T-cell (primary cell): ENCODE measurements around the gene POU1F1. TPM values are rescaled to one million over a fixed set of nuclear protein-coding genes. Genes with fewer than 3 reads are reported as not detected.
"Not testable (repeated sequence)": the region's sequence is repeated elsewhere in the genome, so short reads cannot be mapped to it uniquely, and the experiment has no call there.

Experiments used
- ATAC-seq, 4 experiments: fragments of 200-7000 bp in 3 of 4; fragments of 150-1000 bp in 1 of 4; cut with Tn5 transposase; replicated peaks in 1 of 4; 1 replicate in 3 of 4; 2 replicates in 1 of 4; pipeline ENCODE4 v1.10.0; 2021; ENCODE audit warnings: moderate library complexity in 3 of 4, mild to moderate bottlenecking in 2 of 4, moderate number of reproducible peaks in 1 of 4
- CTCF ChIA-PET, 2 donors: fragments of 300-600 bp; sonication (Branson Sonifier 250); formaldehyde crosslinking; loops; one replicate each; lab custom pipeline; 2022; ENCODE audit warnings: antibody characterized with exemption in 2 of 2; lab: Charles Lee
- POLR2A ChIA-PET, 2 donors: fragments of 300-600 bp; sonication (Branson Sonifier 250); formaldehyde crosslinking; loops; one replicate each; lab custom pipeline; 2022; ENCODE audit warnings: antibody characterized with exemption in 2 of 2; lab: Charles Lee
- DNase-seq, 35 experiments: peaks; one replicate each; pipeline versions ENCODE4 v3.0.0 to v3.0.0-alpha.2; 2013 to 2023
- H3K27ac ChIP-seq: one replicate; pipeline ENCODE4 v1.5.1; 2013; ENCODE audit warnings: low read length
- H3K27me3 ChIP-seq, 2 experiments: replicated peaks in 1 of 2; 1 replicate in 1 of 2; 2 replicates in 1 of 2; pipeline versions ENCODE4 v1.6.1 to v1.7.0; 2013; ENCODE audit warnings: low read length in 1 of 2, mixed read lengths in 1 of 2; ENCODE audit not compliant: control insufficient read depth in 2 of 2, insufficient read depth in 2 of 2; ENCODE audit errors: extremely low read depth in 1 of 2
- H3K36me3 ChIP-seq, 2 donors: 1 replicate in 1 of 2; 2 replicates in 1 of 2; pipeline versions ENCODE4 v1.6.1 to v1.7.0; 2013; ENCODE audit warnings: low read length in 1 of 2; ENCODE audit not compliant: control insufficient read depth in 2 of 2, insufficient read depth in 1 of 2; ENCODE audit errors: extremely low read depth in 1 of 2
- H3K4me1 ChIP-seq, 2 experiments: 1 replicate in 1 of 2; 2 replicates in 1 of 2; pipeline versions ENCODE4 v1.6.1 to v1.7.0; 2013; ENCODE audit warnings: low read length in 2 of 2, mixed read lengths in 1 of 2; ENCODE audit not compliant: insufficient read depth in 2 of 2, control insufficient read depth in 1 of 2; ENCODE audit errors: extremely low read depth in 1 of 2
- H3K4me3 ChIP-seq, 2 donors: 1 replicate in 1 of 2; 2 replicates in 1 of 2; pipeline versions ENCODE4 v1.5.1 to v1.7.0; 2013; ENCODE audit warnings: mild to moderate bottlenecking in 2 of 2, low read length in 1 of 2, moderate library complexity in 1 of 2; ENCODE audit not compliant: control insufficient read depth in 1 of 2; ENCODE audit errors: extremely low read depth in 1 of 2
- H3K9me3 ChIP-seq: 2 replicates; pipeline ENCODE4 v1.7.0; 2013
- H3K27ac Mint-ChIP-seq, 2 donors: one replicate each; pipeline ENCODE4 v1.8.0; 2020 to 2021; ENCODE audit warnings: mild to moderate bottlenecking in 2 of 2, mixed read lengths in 2 of 2
- H3K27me3 Mint-ChIP-seq, 2 donors: one replicate each; pipeline ENCODE4 v1.8.0; 2021 to 2022; ENCODE audit warnings: mixed read lengths in 2 of 2
- H3K36me3 Mint-ChIP-seq: one replicate; pipeline ENCODE4 v1.8.0; 2021; ENCODE audit warnings: mixed read lengths
- H3K4me1 Mint-ChIP-seq, 3 donors: one replicate each; pipeline ENCODE4 v1.8.0; 2020 to 2022; ENCODE audit warnings: mixed read lengths in 3 of 3, mild to moderate bottlenecking in 1 of 3
- H3K4me3 Mint-ChIP-seq, 3 donors: one replicate each; pipeline ENCODE4 v1.8.0; 2020 to 2022; ENCODE audit warnings: mild to moderate bottlenecking in 3 of 3, mixed read lengths in 3 of 3, moderate library complexity in 3 of 3
- H3K9me3 Mint-ChIP-seq, 3 donors: one replicate each; pipeline ENCODE4 v1.8.0; 2020 to 2022; ENCODE audit warnings: mixed read lengths in 3 of 3
- WGBS: methylation state at CpG from one replicate; pipeline ENCODE4 v1.1.5; 2013; ENCODE audit warnings: missing lambda C conversion rate; ENCODE audit not compliant: insufficient coverage; 5-methylcytosine and 5-hydroxymethylcytosine counted together
- total RNA-seq, 35 experiments: library from RNA in 6 of 35; stranded (reverse) in 6 of 35; fragments of 120-200 nt in 1 of 35; gene quantifications; one replicate each; pipeline versions ENCODE4 v1.2.1 to v1.2.4 and lab custom pipeline; 2013 to 2026

POU1F1 gene
- total RNA-seq, 5 donors from 2014 or later (not counting 1 experiment from before 2014, with no cell fraction given) = not detected

- H3K4me1 ChIP-seq = no peaks in the 10 kb centered on the region
- POLR2A ChIA-PET = no interaction called here
- Mint-ChIP-seq H3K36me3 (no peaks in the 10 kb centered on the region), H3K27me3 (peaks cover 2 to 4% of the 10 kb centered on the region in 2 donors), H3K4me1 (no peaks in the 10 kb centered on the region), H3K4me3 (no peak overlapping the region), H3K9me3 (no peaks in the 10 kb centered on the region), H3K27ac (no peak overlapping the region)
- H3K27ac ChIP-seq = no peak overlapping the region
- peaks cover 0 to 2% of the 10 kb centered on the region in 2 experiments for H3K27me3 ChIP-seq
- no peaks in the 10 kb centered on the region for H3K36me3 ChIP-seq
- CTCF ChIA-PET = interaction anchor here in 1 of 2 donors (0.6 kb wide), 1 partner anchor 39 kb away, joined by 3 read pairs; no protein-coding TSS in a partner anchor
- no peak overlapping the region for H3K4me3 ChIP-seq
- no CpG with 5 or more reads among the region's 1 CpG for WGBS
- DNase-seq (no peak), ATAC-seq (no peak)
- no peaks in the 10 kb centered on the region for H3K9me3 ChIP-seq
These were observed 34.9 kb upstream of the POU1F1 start for GRCh38 chr3:87311309-87311708.

- H3K9me3 ChIP-seq = no peaks in the 10 kb centered on the region
- CTCF ChIA-PET = interaction anchor here in 1 of 2 donors (0.7 kb wide), 1 partner anchor 41 kb away, joined by 3 read pairs; no protein-coding TSS in a partner anchor
- Mint-ChIP-seq H3K27ac (no peak overlapping the region), H3K9me3 (no peaks in the 10 kb centered on the region), H3K4me3 (no peak overlapping the region), H3K27me3 (peaks cover 2 to 4% of the 10 kb centered on the region in 2 donors), H3K4me1 (no peaks in the 10 kb centered on the region), H3K36me3 (no peaks in the 10 kb centered on the region)
- no peaks in the 10 kb centered on the region for H3K4me1 ChIP-seq
- POLR2A ChIA-PET = no interaction called here
- DNase-seq (no peak), ATAC-seq (no peak)
- no peak overlapping the region for H3K27ac ChIP-seq
- H3K36me3 ChIP-seq = no peaks in the 10 kb centered on the region
- peaks cover 0 to 2% of the 10 kb centered on the region in 2 experiments for H3K27me3 ChIP-seq
- no peak overlapping the region for H3K4me3 ChIP-seq
- WGBS = no CpG with 5 or more reads among the region's 3 CpGs
These were observed 33.2 kb upstream of the POU1F1 start for GRCh38 chr3:87309601-87310000.

DNA sequence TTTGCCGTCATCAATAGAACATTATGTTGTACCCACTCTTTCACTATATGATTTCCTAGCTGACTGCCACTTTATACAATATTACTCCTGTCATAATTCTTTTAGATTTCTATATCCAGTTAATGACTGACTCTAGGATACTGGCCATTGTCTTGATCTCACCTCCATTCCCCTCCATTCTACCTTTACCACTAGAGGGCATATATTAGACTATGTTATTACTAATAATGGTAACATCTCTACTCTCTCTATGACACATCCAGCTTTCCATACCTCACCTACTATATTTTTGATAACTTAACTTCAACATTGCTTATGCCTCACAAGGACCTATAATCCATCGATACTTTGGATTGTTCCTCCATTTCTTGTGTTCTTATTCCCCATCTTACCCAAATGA is 31.4 kb upstream of the POU1F1 start:
- H3K27ac Mint-ChIP-seq = no peak overlapping the region
- no peaks in the 10 kb centered on the region for H3K4me1 ChIP-seq
- peaks cover 2 to 9% of the 10 kb centered on the region in 2 donors for H3K27me3 Mint-ChIP-seq
- ATAC-seq (no peak), DNase-seq (no peak)
- H3K27me3 ChIP-seq = peaks cover 0 to 2% of the 10 kb centered on the region in 2 experiments
- ChIA-PET CTCF (interaction anchor here in 1 of 2 donors (0.6 kb wide), 1 partner anchor 36 kb away, joined by 3 read pairs; no protein-coding TSS in a partner anchor), POLR2A (no interaction called here)
- no peak overlapping the region for H3K27ac ChIP-seq
- H3K4me1 Mint-ChIP-seq = no peaks in the 10 kb centered on the region
- no peak overlapping the region for H3K4me3 Mint-ChIP-seq
- H3K9me3 Mint-ChIP-seq = no peaks in the 10 kb centered on the region
- H3K36me3 Mint-ChIP-seq = no peaks in the 10 kb centered on the region
- no peaks in the 10 kb centered on the region for H3K9me3 ChIP-seq
- WGBS = 92% methylated on average over 2 of the region's 2 CpGs
- no peak overlapping the region for H3K4me3 ChIP-seq
- H3K36me3 ChIP-seq = no peaks in the 10 kb centered on the region

DNA sequence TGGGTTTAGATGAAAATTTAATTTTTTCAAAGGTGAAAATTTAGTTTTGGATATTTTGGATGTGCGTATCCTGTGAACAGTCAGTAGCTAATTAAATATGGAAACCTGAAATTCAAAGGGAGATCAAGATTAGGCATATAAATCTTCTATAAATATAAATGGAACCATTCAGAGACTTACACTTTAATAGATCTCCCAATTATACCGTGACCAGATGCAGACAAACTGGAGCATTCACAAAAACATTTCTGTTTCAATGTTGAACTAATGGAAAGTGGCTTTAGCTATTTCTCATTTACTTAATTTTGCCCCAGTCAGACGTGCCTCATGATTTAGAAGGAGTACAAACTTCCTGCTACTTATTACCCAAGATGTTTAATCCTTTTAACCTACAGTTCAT is 29.1 kb upstream of the POU1F1 start:
- POLR2A ChIA-PET = no interaction called here
- Mint-ChIP-seq H3K27me3 (peaks cover 0 to 9% of the 10 kb centered on the region in 2 donors), H3K4me3 (no peak overlapping the region), H3K9me3 (no peaks in the 10 kb centered on the region), H3K4me1 (no peaks in the 10 kb centered on the region), H3K36me3 (no peaks in the 10 kb centered on the region), H3K27ac (no peak overlapping the region)
- Histone ChIP-seq H3K9me3 (no peaks in the 10 kb centered on the region), H3K27ac (no peak overlapping the region), H3K36me3 (no peaks in the 10 kb centered on the region), H3K4me3 (no peak overlapping the region), H3K4me1 (no peaks in the 10 kb centered on the region), H3K27me3 (peaks cover 0 to 2% of the 10 kb centered on the region in 2 experiments)
- ATAC-seq (no peak), DNase-seq (no peak)
- no CpG with 5 or more reads among the region's 3 CpGs for WGBS
- CTCF ChIA-PET = interaction anchor here (1.0 to 1.2 kb wide), 2 partner anchors 12 to 46 kb away, joined by 3 read pairs; no protein-coding TSS in a partner anchor

- H3K27me3 ChIP-seq, H3K36me3 ChIP-seq, H3K4me1 Mint-ChIP-seq, H3K4me3 Mint-ChIP-seq, H3K36me3 Mint-ChIP-seq, H3K27ac Mint-ChIP-seq, H3K9me3 ChIP-seq, ATAC-seq, H3K27ac ChIP-seq, DNase-seq, H3K9me3 Mint-ChIP-seq, H3K4me1 ChIP-seq, H3K4me3 ChIP-seq, H3K27me3 Mint-ChIP-seq, POLR2A ChIA-PET: not testable (repeated sequence)
- WGBS = no CpG with 5 or more reads among the region's 1 CpG
- CTCF ChIA-PET = interaction anchor here (1.0 to 1.2 kb wide), 2 partner anchors 12 to 45 kb away, joined by 3 read pairs; no protein-coding TSS in a partner anchor
These were observed 28.6 kb upstream of the POU1F1 start for GRCh38 chr3:87305031-87305430.

GRCh38 chr3:87298111-87298718 is 21.8 kb upstream of the POU1F1 start:
- Mint-ChIP-seq H3K4me3 (no peak overlapping the region), H3K9me3 (no peaks in the 10 kb centered on the region), H3K27me3 (no peaks in the 10 kb centered on the region), H3K27ac (no peak overlapping the region), H3K36me3 (no peaks in the 10 kb centered on the region), H3K4me1 (peaks cover 0 to 2% (median 0%) of the 10 kb centered on the region in 3 donors)
- Histone ChIP-seq H3K4me1 (no peaks in the 10 kb centered on the region), H3K36me3 (no peaks in the 10 kb centered on the region), H3K27me3 (no peaks in the 10 kb centered on the region), H3K27ac (no peak overlapping the region), H3K9me3 (no peaks in the 10 kb centered on the region), H3K4me3 (no peak overlapping the region)
- POLR2A ChIA-PET = no interaction called here
- CTCF ChIA-PET = interaction anchor here (0.6 to 2.0 kb wide), 18 partner anchors 10 to 1236 kb away, joined by 3 to 23 read pairs (median 4); no protein-coding TSS in a partner anchor
- 0% methylated on average over 2 of the region's 3 CpGs for WGBS
- peak; percentile 42 to 60 (median 58) for ATAC-seq
- peak in 1 of 35 experiments; percentile 50 for DNase-seq
